HG02840 (cell line): ENCODE data around the gene LMAN1L.
A peak's percentile ranks its signal among the peaks of the same experiment; 100 is the strongest.
"Not testable (repeated sequence)": the region's sequence is repeated elsewhere in the genome, so short reads cannot be mapped to it uniquely, and the experiment has no call there.

Experiments used
- ATAC-seq: cut with Tn5 transposase; IDR thresholded peaks from one replicate; pipeline ENCODE4 v1.9.1; 2021; ENCODE audit warnings: mild to moderate bottlenecking, moderate library complexity, moderate number of reproducible peaks; ENCODE audit not compliant: unreplicated experiment, low FRiP score

LMAN1L gene

GRCh38 chr15:74781431-74782258 is 31.0 kb upstream of the LMAN1L start, which contains the start of gene CSK:
Gene CSK, plus strand, starts transcription at chr15:74782080. Its CDS starts 16,218 bp downstream, at chr15:74798298.
- ATAC-seq, result peak; percentile 46

- ATAC-seq, result peak; percentile 11
These were observed 30.2 kb upstream of the LMAN1L start for GRCh38 chr15:74782259-74783071.

GRCh38 chr15:74783072-74783807 is 29.4 kb upstream of the LMAN1L start:
- no peak for ATAC-seq

- no peak for ATAC-seq
These were observed 28.8 kb upstream of the LMAN1L start for GRCh38 chr15:74783808-74784175.

- no peak for ATAC-seq
These were observed 28.0 kb upstream of the LMAN1L start for GRCh38 chr15:74784426-74785193.

- no peak for ATAC-seq
These were observed 27.2 kb upstream of the LMAN1L start for GRCh38 chr15:74785194-74786032.

GRCh38 chr15:74786081-74786480 is 26.6 kb upstream of the LMAN1L start:
- ATAC-seq, result not testable (repeated sequence)

GRCh38 chr15:74786551-74787165 is 26.0 kb upstream of the LMAN1L start:
- no peak for ATAC-seq

GRCh38 chr15:74787251-74788041 is 25.2 kb upstream of the LMAN1L start:
- peak; percentile 43 for ATAC-seq

GRCh38 chr15:74788042-74788682 is 24.5 kb upstream of the LMAN1L start:
- no peak for ATAC-seq

- peak; percentile 24 for ATAC-seq
These were observed 23.9 kb upstream of the LMAN1L start for GRCh38 chr15:74788683-74789151.

- no peak for ATAC-seq
These were observed 23.4 kb upstream of the LMAN1L start for GRCh38 chr15:74789171-74789631.

- ATAC-seq, result no peak
These were observed 22.9 kb upstream of the LMAN1L start for GRCh38 chr15:74789741-74790079.

GRCh38 chr15:74790080-74790916 is 22.3 kb upstream of the LMAN1L start:
- no peak for ATAC-seq

GRCh38 chr15:74791007-74791406 is 21.6 kb upstream of the LMAN1L start:
- ATAC-seq, result no peak

- no peak for ATAC-seq
These were observed 21.0 kb upstream of the LMAN1L start for GRCh38 chr15:74791667-74792066.
